Vagina (tissue), 2 donors: ENCODE measurements around the gene HIGD1B.
"Not testable (repeated sequence)": the region's sequence is repeated elsewhere in the genome, so short reads cannot be mapped to it uniquely, and the experiment has no call there.

Experiments
- POLR2A ChIP-seq, 2 donors: fragments of 450-650 bp; IDR thresholded peaks; one replicate each; pipeline ENCODE4 v1.6.1; 2017; ENCODE audit warnings: antibody characterized with exemption in 2 of 2, mild to moderate bottlenecking in 2 of 2, moderate library complexity in 2 of 2
- POLR2AphosphoS5 ChIP-seq, 2 donors: sonication (generic); formaldehyde crosslinking; IDR thresholded peaks; one replicate each; pipeline ENCODE4 v1.9.0; 2017; ENCODE audit warnings: antibody characterized with exemption in 2 of 2, mild to moderate bottlenecking in 2 of 2, low read depth in 1 of 2; ENCODE audit not compliant: insufficient read depth in 1 of 2
- TF ChIP-seq, protein P1 (sequence below), 3 experiments: fragments of 450-650 bp in 2 of 3; fragments of 200-600 bp in 1 of 3; sonication (generic) in 1 of 3; IDR thresholded peaks; one replicate each; pipeline ENCODE4 v1.5.1; 2017 to 2019; ENCODE audit warnings: antibody characterized with exemption in 3 of 3, mild to moderate bottlenecking in 2 of 3, moderate library complexity in 2 of 3

DNA sequence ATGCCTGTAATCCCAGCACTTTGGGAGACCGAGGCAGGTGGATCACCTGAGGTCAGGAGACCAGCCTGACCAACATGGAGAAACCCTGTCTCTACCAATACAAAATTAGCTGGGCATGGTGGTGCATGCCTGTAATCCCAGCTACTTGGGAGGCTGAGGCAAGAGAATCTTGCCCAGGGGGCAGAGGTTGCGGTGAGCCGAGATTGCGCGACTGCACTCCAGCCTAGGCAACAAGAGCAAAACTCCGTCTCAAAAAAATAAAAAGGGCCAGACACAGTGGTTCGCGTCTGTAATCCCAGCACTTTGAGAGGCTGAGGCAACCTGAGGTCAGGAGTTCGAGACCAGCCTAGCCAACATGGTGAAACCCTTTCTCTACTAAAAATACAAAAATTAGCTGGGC, 22.4 kb upstream of the HIGD1B start:
- TF ChIP-seq, protein P1, sequence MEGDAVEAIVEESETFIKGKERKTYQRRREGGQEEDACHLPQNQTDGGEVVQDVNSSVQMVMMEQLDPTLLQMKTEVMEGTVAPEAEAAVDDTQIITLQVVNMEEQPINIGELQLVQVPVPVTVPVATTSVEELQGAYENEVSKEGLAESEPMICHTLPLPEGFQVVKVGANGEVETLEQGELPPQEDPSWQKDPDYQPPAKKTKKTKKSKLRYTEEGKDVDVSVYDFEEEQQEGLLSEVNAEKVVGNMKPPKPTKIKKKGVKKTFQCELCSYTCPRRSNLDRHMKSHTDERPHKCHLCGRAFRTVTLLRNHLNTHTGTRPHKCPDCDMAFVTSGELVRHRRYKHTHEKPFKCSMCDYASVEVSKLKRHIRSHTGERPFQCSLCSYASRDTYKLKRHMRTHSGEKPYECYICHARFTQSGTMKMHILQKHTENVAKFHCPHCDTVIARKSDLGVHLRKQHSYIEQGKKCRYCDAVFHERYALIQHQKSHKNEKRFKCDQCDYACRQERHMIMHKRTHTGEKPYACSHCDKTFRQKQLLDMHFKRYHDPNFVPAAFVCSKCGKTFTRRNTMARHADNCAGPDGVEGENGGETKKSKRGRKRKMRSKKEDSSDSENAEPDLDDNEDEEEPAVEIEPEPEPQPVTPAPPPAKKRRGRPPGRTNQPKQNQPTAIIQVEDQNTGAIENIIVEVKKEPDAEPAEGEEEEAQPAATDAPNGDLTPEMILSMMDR (IDR thresholded peaks at IDR 0.05): not testable (repeated sequence)
- not testable (repeated sequence) for TF ChIP-seq POLR2A (IDR thresholded peaks at IDR 0.05); POLR2AphosphoS5 (IDR thresholded peaks at IDR 0.05; ENCODE audit: insufficient read depth in 1 of 2, low read depth in 1 of 2)
